CD4-positive, alpha-beta T cell treated with Interleukin-4 for 1 hour (primary cell): ENCODE results near the gene LBHD2.

Experiments
- DNase-seq, 2 donors: peaks; one replicate each; pipeline ENCODE4 v3.0.0-alpha.2; 2020 to 2022

Gene LBHD2

DNA sequence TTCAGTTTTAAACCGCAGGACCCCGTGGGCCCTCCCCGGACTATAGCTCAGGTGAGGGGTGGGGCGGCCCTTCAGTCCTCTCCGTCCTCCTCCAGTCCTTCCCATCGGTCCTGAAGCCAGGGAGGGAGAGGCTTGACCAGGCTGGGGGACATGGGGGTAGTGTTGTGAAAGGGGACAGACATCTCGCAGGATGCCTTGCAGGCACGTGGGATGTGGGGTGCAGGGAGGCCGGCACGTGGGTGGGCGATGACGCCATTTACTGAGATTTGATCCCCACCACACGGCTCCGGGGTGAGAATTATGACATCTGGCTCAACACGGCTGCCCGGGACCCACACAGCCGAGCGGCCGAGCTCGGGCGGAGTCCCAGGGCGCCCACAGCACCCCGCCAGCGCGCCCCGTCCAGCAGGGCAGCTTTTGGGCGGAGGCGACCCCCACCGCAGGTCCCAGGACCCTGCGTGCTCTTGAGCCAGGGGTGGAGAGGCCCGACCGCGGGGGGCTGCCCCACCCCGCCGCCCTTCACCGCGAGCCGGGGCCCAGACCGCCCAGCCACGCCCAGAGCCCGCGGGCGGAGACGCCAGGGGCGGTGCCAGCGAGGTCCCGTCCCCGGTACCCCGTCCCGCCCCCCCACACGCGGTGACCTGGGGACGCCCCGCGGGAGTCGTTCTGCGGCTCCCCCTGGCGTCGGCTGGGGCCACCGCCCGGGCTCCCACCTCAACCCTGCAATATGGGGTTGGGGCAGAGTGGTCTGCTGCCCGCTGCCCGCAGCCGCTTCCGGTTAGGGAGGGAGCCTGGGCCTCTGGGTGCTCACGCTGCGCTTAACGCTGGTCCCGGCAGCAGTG lies 7.3 kb downstream of the LBHD2 start:
- peak; percentile 76 to 77 for DNase-seq

DNA sequence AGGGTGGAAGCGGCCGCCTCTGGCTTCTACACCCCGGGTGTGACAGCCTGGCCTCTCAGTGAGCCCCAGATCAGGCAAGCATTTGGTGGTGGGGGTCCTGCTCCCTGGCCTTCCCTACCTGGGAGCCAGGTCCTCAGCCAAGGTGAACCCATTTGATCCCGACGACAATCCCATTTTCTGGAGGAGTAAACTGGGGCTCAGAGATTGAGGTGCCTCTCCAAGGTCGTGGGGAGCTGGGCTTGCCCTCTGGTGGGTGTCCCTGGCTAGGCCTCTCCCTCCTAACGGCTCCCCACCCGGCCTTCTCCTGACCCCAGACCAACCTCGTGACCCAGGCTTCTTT lies 7.8 kb downstream of the LBHD2 start:
- DNase-seq, result no peak

DNA sequence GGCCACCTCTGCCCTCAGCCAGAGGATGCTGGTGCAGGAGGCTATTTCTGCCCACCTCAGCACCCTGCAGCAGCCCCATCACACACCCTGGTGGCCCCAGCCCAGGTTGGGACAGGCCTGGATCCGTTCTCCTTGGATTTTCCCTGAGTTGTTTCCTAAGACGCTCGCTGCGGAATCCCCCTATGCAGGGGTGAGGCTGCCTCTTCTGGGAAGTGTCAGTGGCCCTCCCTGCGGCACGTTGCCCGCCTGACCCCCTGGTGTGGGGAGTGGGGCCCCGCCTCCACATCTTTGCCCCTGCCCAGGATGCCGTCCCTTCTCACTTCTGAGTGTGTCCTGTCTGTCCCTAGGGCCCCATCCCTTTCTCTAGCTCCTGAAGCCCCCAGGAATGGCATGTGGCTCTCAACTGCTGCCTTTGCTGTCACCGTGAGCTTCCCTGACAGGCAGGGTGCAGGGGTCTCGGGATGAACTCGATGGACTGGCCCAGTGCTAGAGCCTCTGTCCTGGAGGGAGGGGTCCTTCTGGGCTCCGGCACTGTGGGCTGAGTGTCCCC lies 9.9 kb downstream of the LBHD2 start:
- no peak for DNase-seq

- no peak for DNase-seq
These were observed 10.6 kb downstream of the LBHD2 start, which contains the start of gene EXOC3L4 for GRCh38 chr14:103094406-103095209. EXOC3L4 (plus strand) TSS chr14:103094725; CDS start chr14:103100220, 5,495 bp downstream.

DNA sequence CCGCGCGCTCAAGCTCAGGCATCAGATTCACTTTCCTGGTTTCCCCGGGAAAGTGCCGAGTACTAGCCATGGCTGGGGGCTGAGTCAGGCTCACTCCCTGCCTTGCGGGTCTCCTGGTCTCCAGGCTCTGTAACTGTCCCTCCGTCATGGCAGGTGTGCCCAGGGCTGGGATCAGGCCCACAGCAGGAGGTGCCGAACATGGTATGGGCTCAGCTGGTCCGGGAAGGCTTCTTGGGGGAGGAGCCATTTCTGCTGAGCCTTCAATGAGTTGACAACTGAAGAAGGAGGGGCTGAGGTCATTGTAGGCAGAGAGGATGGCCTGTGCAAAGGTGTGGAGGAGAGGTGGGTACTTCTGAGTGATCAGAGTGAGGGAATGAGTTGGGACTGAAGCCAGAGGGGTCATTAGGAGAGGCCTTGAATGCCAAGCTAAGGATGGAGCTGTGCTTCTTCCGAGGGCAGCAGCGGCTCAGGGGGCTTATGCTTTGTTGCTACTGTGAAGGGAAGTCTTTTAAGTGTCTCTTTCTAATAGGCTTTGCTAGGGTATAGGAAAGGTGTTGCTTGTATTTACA lies 11.3 kb downstream of the LBHD2 start:
- no peak for DNase-seq

DNA sequence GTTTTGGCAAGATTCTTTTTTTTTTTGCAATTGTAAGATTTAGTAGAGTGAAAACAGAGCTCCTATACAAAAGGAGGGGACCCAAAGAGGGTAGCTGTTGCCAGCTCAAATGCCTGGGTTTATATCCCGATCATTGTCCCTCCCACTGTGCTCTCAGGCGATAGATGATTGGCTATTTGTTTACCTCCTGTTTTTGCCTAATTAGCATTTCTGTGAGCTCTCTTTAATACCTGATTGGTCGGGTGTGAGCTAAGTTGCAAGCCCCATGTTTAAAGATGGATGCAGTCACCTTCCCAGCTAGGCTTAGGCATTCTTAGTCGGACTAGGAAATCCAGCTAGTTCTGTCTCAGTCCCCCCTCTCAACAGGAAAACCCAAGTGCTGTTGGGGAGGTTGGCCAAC lies 12.4 kb downstream of the LBHD2 start:
- DNase-seq, result no peak

DNA sequence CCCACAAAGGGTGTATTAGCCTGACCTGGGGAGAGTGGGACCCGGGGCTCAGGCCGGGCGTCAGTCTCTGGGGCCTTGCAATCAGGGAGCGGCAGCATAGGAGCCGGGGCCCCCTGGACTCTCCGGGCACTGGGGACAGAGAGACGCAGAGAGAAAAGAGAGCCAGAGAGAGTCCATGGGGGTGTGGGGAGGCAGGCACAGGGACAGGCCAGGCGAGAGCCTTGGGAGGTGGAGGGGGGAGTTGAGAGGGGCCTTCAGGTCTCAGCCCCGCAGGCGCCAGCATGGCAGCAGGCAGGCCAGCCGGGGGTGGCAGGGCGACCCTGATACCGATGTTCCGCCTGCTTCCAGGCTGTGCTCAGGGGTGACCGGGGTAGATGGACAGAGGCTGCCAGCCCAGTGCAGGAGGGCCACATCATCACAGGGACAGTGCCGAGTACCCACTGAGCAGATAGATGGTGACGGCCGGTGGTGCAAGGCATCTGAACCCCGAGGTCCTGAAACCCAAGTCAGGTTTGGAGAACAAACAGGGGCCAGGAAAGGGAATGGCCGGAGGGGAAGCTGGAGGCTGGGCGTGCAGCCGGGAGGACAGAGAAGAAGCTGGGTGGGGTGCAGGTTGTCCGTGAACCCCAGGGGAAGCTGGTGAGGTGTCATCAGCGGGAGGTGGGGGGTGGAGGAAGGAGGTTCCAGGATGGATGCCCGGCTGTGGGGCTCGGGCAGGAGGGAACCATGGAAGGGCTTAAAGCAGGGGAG lies 13.4 kb downstream of the LBHD2 start:
- no peak for DNase-seq

DNA sequence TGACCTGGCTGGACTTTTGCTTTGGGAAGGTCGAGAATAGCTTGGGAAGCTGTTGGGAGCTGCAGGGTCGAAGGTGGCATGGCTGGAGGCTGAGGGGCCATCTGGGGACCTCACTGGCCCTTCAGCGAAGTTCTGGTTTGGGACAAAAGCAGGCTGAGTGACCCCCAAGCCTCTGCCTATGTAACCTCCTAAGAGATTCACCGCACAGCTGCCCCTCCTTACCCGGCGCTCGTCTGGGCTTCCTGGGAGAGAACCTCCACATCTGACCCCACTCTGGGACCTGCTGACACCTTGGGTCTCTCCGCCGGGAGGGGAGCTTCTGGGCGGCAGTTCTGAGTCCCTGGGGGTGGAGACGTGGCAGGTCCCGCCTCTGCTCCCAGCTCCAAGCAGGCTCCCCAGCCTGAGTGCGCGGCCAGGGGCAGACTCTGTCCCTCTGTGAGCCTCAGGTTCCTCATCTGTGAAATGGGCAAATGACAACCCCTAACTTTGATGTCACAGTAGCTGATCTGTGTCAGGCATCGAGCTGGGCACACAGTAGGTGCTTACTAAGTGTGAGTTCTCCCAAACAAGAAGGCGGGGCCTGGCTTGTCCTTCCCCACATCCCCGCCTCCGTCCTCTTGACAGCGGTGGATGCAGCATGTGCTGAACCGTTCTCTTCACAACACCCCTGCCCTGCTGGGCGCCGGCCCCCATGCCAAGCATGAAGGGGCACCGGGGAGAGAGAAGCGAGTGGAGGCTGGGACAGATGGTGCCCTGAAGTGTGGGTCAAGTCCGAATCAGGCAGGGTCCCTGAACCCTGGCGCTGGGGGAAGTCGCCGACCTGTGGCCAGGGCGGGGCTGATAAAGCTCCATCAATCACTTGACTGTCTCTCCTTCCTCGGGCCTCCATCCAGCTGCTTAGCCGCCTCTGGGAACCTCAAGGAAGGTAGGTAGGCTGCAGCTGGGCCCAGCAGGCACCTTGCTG lies 14.3 kb downstream of the LBHD2 start:
- no peak for DNase-seq

GRCh38 chr14:103099081-103099732 lies 15.2 kb downstream of the LBHD2 start:
- no peak for DNase-seq

DNA sequence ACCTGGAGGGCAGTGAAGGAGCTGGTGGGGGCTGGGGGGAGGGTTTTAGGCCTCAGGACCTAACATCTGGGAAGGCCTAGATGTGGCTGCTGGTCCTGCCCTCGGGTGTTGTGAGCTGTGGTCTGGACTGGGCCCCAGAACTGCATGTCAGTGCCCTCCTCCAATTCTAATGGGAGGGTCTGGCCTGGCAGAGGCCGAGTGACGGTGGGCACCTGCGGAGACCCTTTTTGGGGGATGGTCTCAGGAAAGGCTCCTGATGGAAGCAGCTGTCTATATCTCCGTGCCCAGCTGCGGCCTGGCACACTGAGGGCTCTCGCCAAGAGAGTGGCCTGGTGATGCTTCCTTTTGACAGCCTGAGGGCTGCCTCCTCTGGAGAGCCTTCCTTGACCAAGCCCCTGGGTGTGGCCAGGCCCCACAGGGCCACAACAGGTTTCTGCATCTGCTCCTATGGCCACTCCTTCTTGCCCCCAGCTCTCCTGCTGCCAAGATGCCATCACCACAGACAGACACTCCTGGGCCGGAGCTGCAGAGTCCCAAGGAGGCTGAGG lies 15.8 kb downstream of the LBHD2 start:
- no peak for DNase-seq

DNA sequence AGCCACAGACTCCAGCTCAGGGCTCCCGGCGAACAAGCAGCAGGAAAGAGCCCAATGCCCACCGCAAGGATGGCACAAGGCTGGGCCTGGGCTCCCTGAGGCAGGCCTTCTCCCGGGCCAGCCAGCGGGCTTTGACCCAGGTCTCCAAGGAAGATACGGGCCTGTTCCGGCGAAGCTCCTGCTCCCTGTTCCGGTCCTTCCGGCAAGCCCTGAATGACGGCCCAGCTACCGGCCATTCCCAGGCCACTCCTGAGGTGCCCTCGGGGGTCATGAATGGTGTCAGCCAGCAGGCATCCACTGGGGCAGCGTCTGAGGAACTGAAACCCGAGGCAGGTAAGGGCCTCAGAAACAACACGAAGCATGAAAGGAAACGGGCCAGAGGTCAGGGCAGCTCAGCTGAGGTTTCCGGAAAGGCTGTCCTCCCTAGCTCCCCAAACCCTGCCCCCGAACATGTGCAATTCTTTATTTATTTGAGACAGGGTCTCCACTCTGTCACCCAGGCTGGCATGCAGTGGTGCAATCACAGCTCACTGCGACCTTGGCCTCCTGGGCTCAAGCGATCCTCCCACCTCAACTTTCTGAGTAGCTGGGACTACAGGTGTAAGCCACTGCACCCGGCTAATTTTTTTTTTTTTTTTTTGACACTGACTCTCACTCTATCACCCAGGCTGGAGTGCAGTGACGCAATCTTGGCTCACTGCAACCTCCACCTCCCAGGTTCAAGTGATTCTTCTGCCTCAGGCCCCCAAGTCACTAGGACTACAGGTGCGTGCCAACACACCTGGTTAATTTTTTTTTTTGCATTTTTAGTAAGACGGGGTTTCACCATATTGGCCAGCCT lies 16.5 kb downstream of the LBHD2 start:
- DNase-seq, result no peak

DNA sequence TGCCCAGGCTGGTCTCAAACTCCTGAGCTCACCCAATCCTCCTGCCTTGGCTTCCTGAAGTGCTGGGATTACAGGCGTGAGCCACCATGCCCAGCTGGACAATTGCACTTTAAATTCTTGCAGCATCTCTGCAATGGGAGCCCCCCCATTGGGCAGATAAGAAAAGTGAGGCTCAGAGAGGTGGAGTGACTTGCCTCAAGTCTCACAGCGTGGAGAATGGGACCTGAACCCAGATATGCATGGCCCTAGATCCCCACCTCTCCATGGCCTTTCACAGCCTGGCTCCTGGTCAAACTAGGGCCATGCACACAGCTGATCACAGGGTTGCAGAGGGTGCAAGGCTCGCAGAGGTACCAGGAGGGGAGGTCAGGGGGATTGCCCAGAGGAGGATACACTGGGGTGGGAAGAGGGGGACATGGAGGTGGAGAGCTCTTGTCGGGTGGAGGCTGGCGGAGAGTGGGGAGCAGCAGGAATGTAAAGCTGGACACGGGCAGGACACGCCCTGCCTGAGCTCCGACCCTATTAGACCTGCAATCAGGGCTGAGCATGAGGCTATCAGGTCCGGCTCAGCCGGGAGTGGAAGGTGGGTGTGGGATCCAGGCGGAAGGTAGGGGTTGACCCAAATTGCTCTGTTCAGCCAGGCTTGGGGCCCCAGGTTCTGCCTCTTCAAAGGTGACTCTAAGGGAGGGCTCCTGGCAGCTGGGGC lies 17.4 kb downstream of the LBHD2 start:
- no peak for DNase-seq

DNA sequence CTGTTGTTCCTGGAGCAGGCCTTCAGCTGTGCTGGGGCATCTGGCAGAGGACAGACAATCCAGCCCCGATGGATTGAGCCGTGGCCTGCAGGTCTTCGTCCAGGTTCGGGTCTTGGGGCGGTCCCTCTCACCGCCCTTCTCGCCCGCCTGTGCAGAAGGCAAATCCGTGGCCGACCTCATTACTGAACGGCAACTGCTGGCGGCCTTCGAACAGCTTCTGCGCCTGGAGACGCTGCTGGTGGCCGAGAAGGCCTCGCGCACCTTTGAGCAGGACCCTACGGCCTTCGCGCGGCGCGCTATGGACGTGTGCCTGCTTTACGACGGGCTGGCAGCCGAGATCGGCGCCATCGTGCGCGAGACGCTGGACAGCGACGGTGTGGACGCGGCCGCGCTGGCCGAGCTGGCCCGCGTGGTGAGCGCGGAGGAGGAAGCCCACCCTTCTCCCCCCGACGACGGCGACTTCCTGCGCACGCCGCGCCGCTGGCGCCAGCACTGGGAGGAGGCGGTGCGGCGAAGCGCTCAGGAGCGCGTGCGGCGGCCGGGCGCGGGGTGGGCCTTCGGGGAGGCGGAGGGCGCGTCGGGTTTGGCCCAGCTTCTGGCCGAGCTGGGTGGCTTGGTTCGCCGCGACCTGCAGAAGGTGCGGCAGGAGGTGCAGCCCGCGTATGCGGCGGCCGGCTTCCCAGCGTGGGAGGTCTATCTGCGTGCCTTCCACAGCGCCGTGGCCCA lies 18.1 kb downstream of the LBHD2 start:
- no peak for DNase-seq

GRCh38 chr14:103102689-103103260 lies 18.8 kb downstream of the LBHD2 start:
- no peak for DNase-seq

DNA sequence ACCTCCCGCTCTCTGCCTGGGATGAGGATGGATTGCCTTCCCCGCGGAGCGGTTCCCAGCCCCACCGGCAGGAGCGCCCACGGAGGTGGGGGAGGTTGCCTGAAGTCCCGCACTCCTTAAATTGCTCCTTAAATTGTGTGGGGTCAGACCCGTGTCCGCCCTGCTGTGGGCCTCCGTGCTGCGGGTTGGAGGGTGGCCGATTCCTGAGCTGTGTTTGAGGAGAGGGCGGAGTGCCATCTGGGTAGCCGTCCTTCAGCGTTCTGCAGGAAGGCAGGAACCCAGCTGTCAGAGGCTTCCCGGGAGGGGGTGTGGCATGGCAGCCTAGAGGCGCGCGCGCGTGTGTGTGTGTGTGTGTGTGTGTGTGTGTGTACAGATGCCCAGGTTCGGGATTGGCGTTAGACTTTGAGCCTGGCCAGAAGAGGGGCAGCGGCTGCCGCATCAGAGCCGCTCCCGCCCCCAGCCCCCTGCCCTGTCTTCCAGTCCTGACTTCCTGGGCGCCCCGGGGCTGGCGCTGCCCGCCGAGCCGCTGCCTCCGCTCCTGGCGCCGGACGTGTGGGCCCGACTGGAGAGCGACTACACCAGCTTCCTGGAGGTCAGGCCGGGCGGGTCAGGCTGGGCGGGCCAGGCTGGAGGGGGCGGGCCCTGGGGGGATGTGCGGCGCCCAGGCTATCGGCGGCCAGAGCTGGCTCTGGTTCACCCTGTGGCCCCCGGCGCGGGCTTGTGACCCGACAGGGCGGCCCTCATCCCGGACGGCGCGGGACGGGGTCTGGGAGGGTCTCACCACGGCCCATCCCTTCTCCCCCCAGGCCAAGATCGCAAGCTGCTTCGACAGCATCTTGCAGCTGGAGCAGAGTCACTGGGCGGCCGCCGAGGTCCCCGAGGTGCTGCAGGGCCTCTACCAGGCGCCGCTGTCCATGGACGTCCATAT lies 19.7 kb downstream of the LBHD2 start:
- DNase-seq, result no peak

DNA sequence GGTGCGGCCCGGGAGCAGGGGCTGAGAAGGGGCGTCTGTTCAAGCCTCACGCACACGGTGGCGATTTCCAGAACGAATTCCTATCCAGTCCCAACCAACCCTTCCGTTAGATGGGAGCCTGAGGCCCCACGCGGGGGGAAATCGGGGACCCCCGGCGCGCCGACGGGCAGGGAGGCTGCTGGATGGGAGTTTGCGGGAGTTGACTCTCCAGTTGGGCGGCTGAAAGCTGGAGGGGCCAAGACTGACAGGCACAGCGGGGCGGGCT lies 20.3 kb downstream of the LBHD2 start:
- no peak for DNase-seq
